Sigmoid colon (tissue), 7 donors: Measurements from ENCODE around the gene FOXJ1. TPM values are rescaled to one million over a fixed set of nuclear protein-coding genes. Genes with fewer than 3 reads are reported as not detected.
A peak's percentile ranks its signal among the peaks of the same experiment; 100 is the strongest.

Source experiments
- DNase-seq: peaks from one replicate; pipeline ENCODE4 v3.0.0-alpha.2; 2019
- H3K27ac ChIP-seq, 4 donors: fragments of 200-600 bp; sonication (generic); one replicate each; pipeline ENCODE4 v1.5.1; 2016 to 2019; ENCODE audit warnings: mild to moderate bottlenecking in 1 of 4
- H3K27me3 ChIP-seq, 3 donors: fragments of 200-600 bp; sonication (generic); one replicate each; pipeline ENCODE4 v1.5.1; 2019; ENCODE audit warnings: mild to moderate bottlenecking in 1 of 3
- H3K36me3 ChIP-seq, 4 donors: fragments of 200-600 bp; sonication (generic); one replicate each; pipeline ENCODE4 v1.5.1; 2016 to 2019
- H3K4me1 ChIP-seq, 4 donors: fragments of 200-600 bp; sonication (generic); one replicate each; pipeline ENCODE4 v1.5.1; 2017 to 2019
- H3K4me3 ChIP-seq, 4 donors: fragments of 200-600 bp; sonication (generic); one replicate each; pipeline ENCODE4 v1.5.1; 2017 to 2019; ENCODE audit warnings: mild to moderate bottlenecking in 2 of 4, moderate library complexity in 1 of 4
- H3K9me3 ChIP-seq, 4 donors: fragments of 200-600 bp in 3 of 4; sonication (generic) in 3 of 4; one replicate each; pipeline versions ENCODE4 v1.5.1 to v1.6.1; 2013 to 2019
- CTCF ChIP-seq, 4 experiments: fragments of 450-650 bp in 3 of 4; fragments of 200-600 bp in 1 of 4; IDR thresholded peaks; one replicate each; pipeline ENCODE4 v1.5.1; 2016 to 2019; ENCODE audit warnings: antibody characterized with exemption in 4 of 4, mild to moderate bottlenecking in 3 of 4, moderate library complexity in 2 of 4
- EP300 ChIP-seq, 4 donors: sonication (generic); formaldehyde crosslinking; IDR thresholded peaks; one replicate each; pipeline ENCODE4 v1.6.1; 2017; ENCODE audit warnings: antibody characterized with exemption in 4 of 4
- POLR2A ChIP-seq, 2 donors: fragments of 450-650 bp; IDR thresholded peaks; one replicate each; pipeline ENCODE4 v1.6.1; 2016; ENCODE audit warnings: antibody characterized with exemption in 2 of 2, mild to moderate bottlenecking in 2 of 2, moderate library complexity in 2 of 2
- POLR2AphosphoS5 ChIP-seq, 4 donors: sonication (generic); formaldehyde crosslinking; IDR thresholded peaks; one replicate each; pipeline ENCODE4 v1.6.1; 2017; ENCODE audit warnings: antibody characterized with exemption in 4 of 4
- WGBS, 2 donors: extraction: QIAGEN DNeasy Blood & Tissue Kit; methylation state at CpG; one replicate each; pipeline ENCODE4 v1.1.7; 2013; 5-methylcytosine and 5-hydroxymethylcytosine counted together
- intact Hi-C: fragments of 100-400 bp; cut with DNase I; formaldehyde crosslinking; loops from one replicate; pipeline ENCODE4 v1.15.1; 2023
- polyA plus RNA-seq, 3 donors: library from polyadenylated mRNA; stranded (reverse); fragments of 200-250 nt; gene quantifications; one replicate each; pipeline ENCODE4 v1.2.3, GENCODE V29; 2013
- total RNA-seq, 4 donors: library from RNA; depleted of rRNA; stranded (reverse); fragments of >200 nt; gene quantifications; one replicate each; pipeline ENCODE4 v1.1.0, GENCODE V29; 2016
- donor health status: healthy with polysubstance abuse.
- donor health status: Bipolar disorder and iron deficiency.
- donor health status: healthy.

FOXJ1 gene
- total and polyA plus RNA-seq, 7 donors, result 0.14 to 2.3 (median 0.42) TPM; not detected in 3

DNA sequence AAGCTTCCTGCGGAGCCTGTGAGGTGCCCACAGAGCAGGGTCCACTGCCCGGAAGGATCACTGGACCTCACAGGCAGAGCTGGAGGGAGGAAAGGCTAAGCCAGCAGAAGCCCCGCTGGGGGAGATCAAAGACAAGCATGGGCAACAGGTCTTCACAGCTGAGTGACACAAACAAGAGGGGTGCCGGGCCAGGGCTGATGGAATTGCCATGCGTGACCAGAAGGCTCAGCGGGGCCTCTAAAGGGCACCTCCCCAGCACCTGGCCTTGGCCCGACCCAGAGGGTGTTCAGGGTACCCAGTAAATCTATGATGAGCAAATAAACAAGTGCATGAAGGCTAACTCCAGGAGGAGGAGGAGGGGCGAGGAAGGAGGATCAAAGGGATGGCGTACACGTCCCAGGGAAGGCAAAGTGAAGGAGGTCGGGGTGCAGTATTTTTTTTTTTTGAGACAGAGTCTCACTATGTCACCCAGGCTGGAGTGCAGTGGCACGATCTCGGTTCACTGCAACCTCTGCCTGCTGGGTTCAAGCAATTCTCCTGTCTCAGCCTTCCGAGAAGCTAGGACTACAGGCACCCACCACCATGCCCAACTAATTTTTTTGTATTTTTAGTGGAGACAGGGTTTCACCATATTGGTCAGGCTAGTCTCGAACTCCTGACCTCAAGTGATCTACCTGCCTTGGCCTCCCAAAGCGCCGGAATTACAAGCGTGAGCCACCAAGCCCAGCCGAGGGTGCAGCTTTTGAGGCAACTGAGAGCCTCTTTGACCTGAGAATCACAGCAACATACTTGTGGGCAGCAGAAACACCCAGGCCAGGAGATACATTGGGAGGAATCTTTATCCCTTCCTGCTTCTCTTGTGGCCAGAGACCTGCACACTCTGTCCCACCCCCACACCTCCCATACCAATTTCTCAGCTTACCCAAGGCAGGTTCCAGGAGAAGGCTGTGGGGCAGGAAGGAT lies 21.4 kb downstream of the FOXJ1 start:
- DNase-seq, result peak; percentile 48
- H3K9me3 ChIP-seq, result no peaks in the 10 kb centered on the region
- H3K27ac ChIP-seq, result no peak overlapping the region
- H3K27me3 ChIP-seq, result no peaks in the 10 kb centered on the region
- TF ChIP-seq POLR2A (IDR thresholded peaks at IDR 0.05) (no peak), POLR2AphosphoS5 (IDR thresholded peaks at IDR 0.05) (no peak), EP300 (IDR thresholded peaks at IDR 0.05) (no peak), CTCF (IDR thresholded peaks at IDR 0.05) (no peak)
- no peaks in the 10 kb centered on the region for H3K36me3 ChIP-seq
- peaks cover 2 to 11% (median 10%) of the 10 kb centered on the region in 4 donors for H3K4me1 ChIP-seq
- intact Hi-C loops, result no loop called here
- whole genome bisulfite sequencing, 2 donors, result 74 to 80% methylated on average over 19 of the region's 19 CpGs
- H3K4me3 ChIP-seq, result no peak overlapping the region

- no peaks in the 10 kb centered on the region for H3K36me3 ChIP-seq
- H3K27ac ChIP-seq, result no peak overlapping the region
- no peaks in the 10 kb centered on the region for H3K27me3 ChIP-seq
- no peak for TF ChIP-seq POLR2A (IDR thresholded peaks at IDR 0.05)
- no peak for TF ChIP-seq CTCF (IDR thresholded peaks at IDR 0.05)
- no peak for TF ChIP-seq EP300 (IDR thresholded peaks at IDR 0.05)
- TF ChIP-seq POLR2AphosphoS5 (IDR thresholded peaks at IDR 0.05), result no peak
- intact Hi-C loops, result no loop called here
- no peak overlapping the region for H3K4me3 ChIP-seq
- 85 to 93% methylated on average over 7 of the region's 7 CpGs for WGBS, 2 donors
- H3K9me3 ChIP-seq, result no peaks in the 10 kb centered on the region
- H3K4me1 ChIP-seq, result no peaks in the 10 kb centered on the region
- DNase-seq, result no peak
Measured at GRCh38 chr17:76115138-76115754, 25.8 kb downstream of the FOXJ1 start.

DNA sequence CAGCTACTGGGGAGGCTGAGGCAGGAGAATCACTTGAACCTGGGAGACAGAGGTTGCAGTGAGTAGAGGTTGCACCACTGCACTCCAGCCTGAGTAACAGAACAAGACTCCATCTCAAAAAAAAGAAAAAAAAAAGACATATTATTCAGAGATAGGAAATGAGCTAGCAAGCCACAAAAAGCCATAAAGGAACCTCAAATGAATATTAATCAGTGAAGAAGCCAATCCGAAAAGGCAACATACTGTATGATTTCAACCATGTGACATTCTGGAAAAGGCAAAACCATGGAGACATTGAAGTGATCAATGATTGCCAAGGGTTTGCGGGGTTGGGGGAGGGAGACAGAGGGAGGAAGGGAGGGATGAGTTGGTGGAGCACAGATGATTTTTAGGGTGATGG lies 29.1 kb downstream of the FOXJ1 start:
- no peak for DNase-seq
- no peak overlapping the region for H3K4me3 ChIP-seq
- H3K27me3 ChIP-seq, result no peaks in the 10 kb centered on the region
- WGBS, 2 donors, result 93% methylated on average over 2 of the region's 2 CpGs
- H3K4me1 ChIP-seq, result no peaks in the 10 kb centered on the region
- H3K27ac ChIP-seq, result no peak overlapping the region
- TF ChIP-seq EP300 (IDR thresholded peaks at IDR 0.05) (no peak), POLR2AphosphoS5 (IDR thresholded peaks at IDR 0.05) (no peak)
- H3K36me3 ChIP-seq, result no peaks in the 10 kb centered on the region
- intact Hi-C loops, result no loop called here
- no peaks in the 10 kb centered on the region for H3K9me3 ChIP-seq

DNA sequence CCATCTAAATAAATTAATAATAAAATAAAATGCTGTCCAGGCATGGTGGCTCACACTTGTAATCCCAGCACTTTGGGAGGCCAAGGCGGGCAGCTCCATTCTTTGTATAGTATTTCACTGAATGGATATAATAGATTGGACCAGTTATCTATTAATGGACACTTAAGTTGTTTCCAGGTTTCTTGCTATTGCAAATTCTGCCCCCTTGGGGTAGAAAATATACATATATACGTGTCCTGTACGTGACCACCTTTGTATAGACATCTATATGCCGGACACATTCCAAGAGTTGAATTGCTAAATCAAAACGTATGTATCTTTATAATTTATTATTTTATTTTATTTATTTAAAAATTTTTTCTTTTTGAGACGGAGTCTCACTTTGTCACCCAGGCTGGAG lies 33.5 kb downstream of the FOXJ1 start:
- 69 to 81% methylated on average over 6 of the region's 6 CpGs for WGBS, 2 donors
- Histone ChIP-seq H3K4me3 (no peak overlapping the region), H3K27me3 (no peaks in the 10 kb centered on the region), H3K4me1 (peaks cover 0 to 15% (median 10%) of the 10 kb centered on the region in 4 donors), H3K36me3 (no peaks in the 10 kb centered on the region), H3K27ac (no peak overlapping the region), H3K9me3 (no peaks in the 10 kb centered on the region)
- no peak for DNase-seq
- intact Hi-C loops, result no loop called here
- TF ChIP-seq EP300 (IDR thresholded peaks at IDR 0.05) (no peak), POLR2A (IDR thresholded peaks at IDR 0.05) (no peak), CTCF (IDR thresholded peaks at IDR 0.05) (peak in 1 of 4 experiments; percentile 15), POLR2AphosphoS5 (IDR thresholded peaks at IDR 0.05) (no peak)

DNA sequence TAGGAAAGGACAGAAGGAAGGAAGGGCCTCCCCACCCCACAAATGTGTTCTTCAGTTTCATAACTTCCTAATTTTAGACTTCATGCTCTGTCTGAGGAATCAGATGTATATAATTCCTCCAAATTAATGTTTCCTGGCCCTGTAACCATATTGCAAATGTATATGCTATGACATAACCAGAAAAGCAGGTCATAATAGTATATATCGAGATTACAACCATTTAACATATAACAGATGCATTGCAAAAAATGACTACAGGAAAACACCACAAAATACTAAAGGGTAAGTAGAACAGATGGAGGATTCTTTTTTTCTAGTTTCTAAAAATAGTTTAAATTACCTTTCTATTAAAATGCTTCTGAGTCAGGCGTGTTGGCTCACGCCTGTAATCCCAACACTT lies 34.3 kb downstream of the FOXJ1 start:
- Histone ChIP-seq H3K9me3 (no peaks in the 10 kb centered on the region), H3K4me1 (peaks cover 0 to 23% (median 18%) of the 10 kb centered on the region in 4 donors), H3K27me3 (no peaks in the 10 kb centered on the region), H3K36me3 (peaks cover 0 to 2% (median 0%) of the 10 kb centered on the region in 4 donors), H3K4me3 (no peak overlapping the region), H3K27ac (no peak overlapping the region)
- no peak for TF ChIP-seq CTCF (IDR thresholded peaks at IDR 0.05)
- no peak for TF ChIP-seq POLR2A (IDR thresholded peaks at IDR 0.05)
- TF ChIP-seq POLR2AphosphoS5 (IDR thresholded peaks at IDR 0.05), result no peak
- TF ChIP-seq EP300 (IDR thresholded peaks at IDR 0.05), result no peak
- intact Hi-C loops, result no loop called here
- no peak for DNase-seq
- WGBS, 2 donors, result 42 to 59% methylated on average over 3 of the region's 3 CpGs
